A673 (cell line): ENCODE data around the gene AOX1.

Experiments used
- CTCF ChIP-seq: fragments of 300-800, 200-600 bp; sonication (generic); conservative IDR thresholded peaks from 2 replicates; pipeline ENCODE4 v1.5.1; 2017; ENCODE audit warnings: low read depth, mild to moderate bottlenecking, antibody characterized with exemption, low read length, moderate library complexity, mixed read lengths
- EZH2 ChIP-seq: fragments of 200-600 bp; sonication (generic); IDR thresholded peaks from 2 replicates; pipeline ENCODE4 v1.6.1; 2017; ENCODE audit warnings: borderline replicate concordance, low read depth, mild to moderate bottlenecking, mixed read lengths, antibody characterized with exemption, low read length; ENCODE audit not compliant: poor library complexity, severe bottlenecking

- TF ChIP-seq CTCF (no peak), EZH2 (no peak)
These were observed 16.8 kb downstream of the AOX1 start for GRCh38 chr2:200602584-200602983.
